Measurements from ENCODE around the gene VSIG4.

Gene VSIG4

GRCh38 chrX:66000178-66000577, 39.7 kb downstream of the VSIG4 start:
- no peaks in the 10 kb centered on the region for H3K27me3 ChIP-seq (ENCODE audit: insufficient read depth, poor library complexity, severe bottlenecking)
- TF ChIP-seq POLR2AphosphoS5 (IDR thresholded peaks at IDR 0.05; ENCODE audit: low read depth) (no peak), SPI1 (IDR thresholded peaks at IDR 0.05; ENCODE audit: borderline replicate concordance, low read depth) (no peak), CTCF (IDR thresholded peaks at IDR 0.05; ENCODE audit: insufficient read depth, low read length) (no peak), REST (IDR thresholded peaks at IDR 0.05; ENCODE audit: insufficient replicate concordance, low read depth) (no peak), GABPA (IDR thresholded peaks at IDR 0.05; ENCODE audit: low read depth) (no peak)
- H3K4me3 ChIP-seq (replicated peaks; ENCODE audit: insufficient read depth, low read length) = no peak overlapping the region
- H3K27ac ChIP-seq (replicated peaks) = peak overlapping the region; percentile 92
- DNase-seq (ENCODE audit: low read depth in 1 of 2, low spot score in 1 of 2) = no peak

GRCh38 chrX:65999563-66000148, 40.2 kb downstream of the VSIG4 start:
- Histone ChIP-seq H3K27ac (replicated peaks) (peak overlapping the region; percentile 92), H3K27me3 (ENCODE audit: insufficient read depth, poor library complexity, severe bottlenecking) (no peaks in the 10 kb centered on the region), H3K4me3 (replicated peaks; ENCODE audit: insufficient read depth, low read length) (no peak overlapping the region)
- no peak for DNase-seq (ENCODE audit: low read depth in 1 of 2, low spot score in 1 of 2)
- no peak for TF ChIP-seq REST (IDR thresholded peaks at IDR 0.05; ENCODE audit: insufficient replicate concordance, low read depth)
- TF ChIP-seq CTCF (IDR thresholded peaks at IDR 0.05; ENCODE audit: insufficient read depth, low read length) = no peak
- TF ChIP-seq POLR2AphosphoS5 (IDR thresholded peaks at IDR 0.05; ENCODE audit: low read depth) = no peak; the same call in 1 of the 2 replicates
- TF ChIP-seq SPI1 (IDR thresholded peaks at IDR 0.05; ENCODE audit: borderline replicate concordance, low read depth) = no peak
- TF ChIP-seq GABPA (IDR thresholded peaks at IDR 0.05; ENCODE audit: low read depth) = no peak

GRCh38 chrX:65999029-65999562, 40.8 kb downstream of the VSIG4 start:
- Histone ChIP-seq H3K4me3 (replicated peaks; ENCODE audit: insufficient read depth, low read length) (no peak overlapping the region), H3K27ac (replicated peaks) (peak overlapping the region; percentile 92), H3K27me3 (ENCODE audit: insufficient read depth, poor library complexity, severe bottlenecking) (no peaks in the 10 kb centered on the region)
- no peak for DNase-seq (ENCODE audit: low read depth in 1 of 2, low spot score in 1 of 2)
- TF ChIP-seq SPI1 (IDR thresholded peaks at IDR 0.05; ENCODE audit: borderline replicate concordance, low read depth) (no peak), POLR2AphosphoS5 (IDR thresholded peaks at IDR 0.05; ENCODE audit: low read depth) (no peak), GABPA (IDR thresholded peaks at IDR 0.05; ENCODE audit: low read depth) (no peak), CTCF (IDR thresholded peaks at IDR 0.05; ENCODE audit: insufficient read depth, low read length) (no peak), REST (IDR thresholded peaks at IDR 0.05; ENCODE audit: insufficient replicate concordance, low read depth) (no peak)
